GM23338 (cell line): Measurements from ENCODE around the gene PEX10. TPM values are rescaled to one million over a fixed set of nuclear protein-coding genes. Genes with fewer than 3 reads are reported as not detected.

Source experiments
- ATAC-seq: fragments of 200-7000 bp; cut with Tn5 transposase; 3 replicates; pipeline ENCODE4 v1.9.1; 2020
- DNase-seq: peaks from one replicate; pipeline ENCODE4 v3.0.0-alpha.2; 2015; ENCODE audit warnings: low spot score
- H2AFZ ChIP-seq: fragments of 200-600 bp; sonication (generic); 2 replicates; pipeline ENCODE4 v1.8.0; 2016; ENCODE audit warnings: antibody characterized with exemption, mild to moderate bottlenecking, moderate library complexity
- H3F3A ChIP-seq: fragments of 200-600 bp; sonication (generic); replicated peaks from 2 replicates; pipeline ENCODE4 v1.8.0; 2017; ENCODE audit warnings: antibody characterized with exemption, mixed run types, low read depth
- H3K27ac ChIP-seq: fragments of 200-600 bp; sonication (generic); 2 replicates; pipeline ENCODE4 v1.6.1; 2016; ENCODE audit warnings: low read depth
- H3K27me3 ChIP-seq: fragments of 200-600 bp; sonication (generic); 2 replicates; pipeline ENCODE4 v1.8.0; 2016; ENCODE audit warnings: mild to moderate bottlenecking, mixed run types, moderate library complexity; ENCODE audit not compliant: insufficient read depth
- H3K36me3 ChIP-seq: fragments of 200-600 bp; sonication (generic); 2 replicates; pipeline ENCODE4 v1.8.0; 2016; ENCODE audit warnings: mild to moderate bottlenecking; ENCODE audit not compliant: insufficient read depth
- H3K4me1 ChIP-seq: fragments of 200-600 bp; sonication (generic); 2 replicates; pipeline ENCODE4 v1.8.0; 2016; ENCODE audit warnings: mild to moderate bottlenecking, moderate library complexity; ENCODE audit not compliant: insufficient read depth
- H3K4me2 ChIP-seq: fragments of 200-600 bp; sonication (generic); 2 replicates; pipeline ENCODE4 v1.7.1; 2017; ENCODE audit warnings: mixed run types
- H3K4me3 ChIP-seq: fragments of 200-600 bp; sonication (generic); 2 replicates; pipeline ENCODE4 v1.6.1; 2016; ENCODE audit warnings: mixed run types
- H3K79me2 ChIP-seq: fragments of 200-600 bp; sonication (generic); replicated peaks from 2 replicates; pipeline ENCODE4 v1.8.0; 2017; ENCODE audit warnings: mild to moderate bottlenecking; ENCODE audit not compliant: insufficient read depth
- H3K9me2 ChIP-seq: fragments of 200-600 bp; sonication (generic); 2 replicates; pipeline ENCODE4 v1.8.0; 2017; ENCODE audit not compliant: insufficient read depth
- H4K20me1 ChIP-seq: fragments of 200-600 bp; sonication (generic); replicated peaks from 2 replicates; pipeline ENCODE4 v1.8.0; 2017; ENCODE audit warnings: mild to moderate bottlenecking; ENCODE audit not compliant: insufficient read depth
- H3K27ac Mint-ChIP-seq: 2 replicates; pipeline ENCODE4 v1.8.0; 2020; ENCODE audit warnings: inconsistent platforms, mild to moderate bottlenecking, moderate library complexity, mixed read lengths
- H3K27me3 Mint-ChIP-seq: 3 replicates; pipeline ENCODE4 v1.8.0; 2022; ENCODE audit warnings: low read depth, mild to moderate bottlenecking, moderate library complexity, mixed read lengths, inconsistent platforms; ENCODE audit not compliant: insufficient read depth, poor library complexity
- H3K36me3 Mint-ChIP-seq: 3 replicates; pipeline ENCODE4 v1.8.0; 2021; ENCODE audit warnings: low read depth, mild to moderate bottlenecking, inconsistent platforms, moderate library complexity, mixed read lengths
- H3K4me1 Mint-ChIP-seq: 3 replicates; pipeline ENCODE4 v1.8.0; 2020; ENCODE audit warnings: mild to moderate bottlenecking, inconsistent platforms, mixed read lengths
- H3K4me3 Mint-ChIP-seq: 3 replicates; pipeline ENCODE4 v1.8.0; 2021; ENCODE audit warnings: moderate library complexity, mild to moderate bottlenecking, inconsistent platforms, mixed read lengths
- H3K9me3 Mint-ChIP-seq: 3 replicates; pipeline ENCODE4 v1.8.0; 2020; ENCODE audit warnings: moderate library complexity, mild to moderate bottlenecking, inconsistent platforms, mixed read lengths
- CTCF ChIP-seq, 2 experiments: fragments of 200-600 bp in 1 of 2; sonication (generic) in 1 of 2; conservative IDR thresholded peaks; 2 replicates each; pipeline versions ENCODE4 v1.5.1 to v1.6.1; 2016 to 2017; ENCODE audit warnings: antibody characterized with exemption in 2 of 2, low read depth in 2 of 2, mild to moderate bottlenecking in 2 of 2, moderate library complexity in 1 of 2
- ETS1 ChIP-seq: IDR thresholded peaks from 2 replicates; pipeline ENCODE4 v1.6.1; 2016; ENCODE audit warnings: antibody characterized with exemption
- JUNB ChIP-seq: IDR thresholded peaks from one replicate; pipeline ENCODE4 v1.6.1; 2016; ENCODE audit warnings: antibody characterized with exemption; ENCODE audit not compliant: unreplicated experiment
- NANOG ChIP-seq: IDR thresholded peaks from 2 replicates; pipeline ENCODE4 v1.6.1; 2016; ENCODE audit warnings: antibody characterized with exemption, borderline replicate concordance
- REST ChIP-seq: IDR thresholded peaks from one replicate; pipeline ENCODE4 v1.6.1; 2018; ENCODE audit warnings: antibody characterized with exemption; ENCODE audit not compliant: unreplicated experiment
- polyA plus RNA-seq: library from polyadenylated mRNA; unstranded; fragments of >200 nt; fragmentation: Nextera tagmentation; extraction: Ambion mirVana; gene quantifications from 2 replicates; pipeline ENCODE4 v1.2.1, GENCODE V29; 2016
- total RNA-seq: library from RNA; depleted of rRNA; stranded (reverse); fragments of >200 nt; shearing (Covaris generic); gene quantifications from 2 replicates; pipeline ENCODE4 v1.2.3, GENCODE V29; 2014

Gene PEX10
- total and polyA plus RNA-seq, 2 experiments from 2014 or later = 15.0 to 53.9 TPM

GRCh38 chr1:2394761-2395160 is 17.6 kb downstream of the PEX10 start:
- peaks cover 46% of the 10 kb centered on the region for H3K79me2 ChIP-seq
- no peaks in the 10 kb centered on the region for H3K9me3 Mint-ChIP-seq
- H4K20me1 ChIP-seq = peaks cover 15% of the 10 kb centered on the region
- H3K4me1 ChIP-seq = no peaks in the 10 kb centered on the region; the same call in 1 of the 2 replicates
- no peak for TF ChIP-seq NANOG
- no peak for TF ChIP-seq CTCF (conservative IDR thresholded peaks at IDR 0.05; ENCODE audit: low read depth in 2 of 2)
- TF ChIP-seq ETS1 = no peak
- TF ChIP-seq JUNB = no peak
- no peaks in the 10 kb centered on the region; the same call in none of the 2 replicates for H3K36me3 ChIP-seq
- no peak for DNase-seq
- no peak overlapping the region for H3K4me3 Mint-ChIP-seq
- peaks cover 6% of the 10 kb centered on the region; the same call in 1 of the 2 replicates for H3F3A ChIP-seq
- no peaks in the 10 kb centered on the region for H3K27me3 ChIP-seq
- H3K27me3 Mint-ChIP-seq = peaks cover 10% of the 10 kb centered on the region
- no peak overlapping the region for H2AFZ ChIP-seq
- H3K4me1 Mint-ChIP-seq = peaks cover 17% of the 10 kb centered on the region
- H3K27ac Mint-ChIP-seq = no peak overlapping the region
- H3K4me3 ChIP-seq = no peak overlapping the region
- no peak overlapping the region for H3K4me2 ChIP-seq
- no peak for ATAC-seq
- H3K36me3 Mint-ChIP-seq = peaks cover 39% of the 10 kb centered on the region
- H3K9me2 ChIP-seq = no peaks in the 10 kb centered on the region
- no peak overlapping the region for H3K27ac ChIP-seq

- H3K4me1 Mint-ChIP-seq = peaks cover 17% of the 10 kb centered on the region
- no peaks in the 10 kb centered on the region for H3K9me3 Mint-ChIP-seq
- peaks cover 35% of the 10 kb centered on the region for H3K36me3 Mint-ChIP-seq
- peaks cover 15% of the 10 kb centered on the region for H4K20me1 ChIP-seq
- no peak overlapping the region for H3K4me2 ChIP-seq
- H3K4me3 Mint-ChIP-seq = no peak overlapping the region
- no peaks in the 10 kb centered on the region for H3K9me2 ChIP-seq
- H2AFZ ChIP-seq = no peak overlapping the region
- H3K36me3 ChIP-seq = no peaks in the 10 kb centered on the region; the same call in 1 of the 2 replicates
- no peak overlapping the region for H3K27ac ChIP-seq
- H3F3A ChIP-seq = peaks cover 6% of the 10 kb centered on the region; the same call in 1 of the 2 replicates
- DNase-seq (no peak), ATAC-seq (no peak)
- no peak overlapping the region for H3K4me3 ChIP-seq
- peaks cover 46% of the 10 kb centered on the region for H3K79me2 ChIP-seq
- no peaks in the 10 kb centered on the region; the same call in 1 of the 2 replicates for H3K4me1 ChIP-seq
- peaks cover 8% of the 10 kb centered on the region for H3K27me3 Mint-ChIP-seq
- no peak overlapping the region for H3K27ac Mint-ChIP-seq
- H3K27me3 ChIP-seq = no peaks in the 10 kb centered on the region
- TF ChIP-seq CTCF (conservative IDR thresholded peaks at IDR 0.05; ENCODE audit: low read depth in 2 of 2) = no peak
- TF ChIP-seq REST = no peak
- TF ChIP-seq ETS1 = no peak
These were observed 18.1 kb downstream of the PEX10 start for GRCh38 chr1:2394220-2394619.
